A549 treated with CpdA at 1 μM for 4 hours (cell line): ENCODE data around the gene FAM221A. TPM values are rescaled to one million over a fixed set of nuclear protein-coding genes. Genes with fewer than 3 reads are reported as not detected.

Source experiments
- total RNA-seq: library from RNA; stranded (reverse); fragments of 200-300 nt; extraction: Qiagen RNA extraction; gene quantifications from 5 replicates; pipeline ENCODE4 v1.2.3, GENCODE V29; 2022; ENCODE audit warnings: low read depth

Gene FAM221A
- total RNA-seq = 0.27 to 0.72 TPM (median 0.46 TPM) in 5 replicates

DNA sequence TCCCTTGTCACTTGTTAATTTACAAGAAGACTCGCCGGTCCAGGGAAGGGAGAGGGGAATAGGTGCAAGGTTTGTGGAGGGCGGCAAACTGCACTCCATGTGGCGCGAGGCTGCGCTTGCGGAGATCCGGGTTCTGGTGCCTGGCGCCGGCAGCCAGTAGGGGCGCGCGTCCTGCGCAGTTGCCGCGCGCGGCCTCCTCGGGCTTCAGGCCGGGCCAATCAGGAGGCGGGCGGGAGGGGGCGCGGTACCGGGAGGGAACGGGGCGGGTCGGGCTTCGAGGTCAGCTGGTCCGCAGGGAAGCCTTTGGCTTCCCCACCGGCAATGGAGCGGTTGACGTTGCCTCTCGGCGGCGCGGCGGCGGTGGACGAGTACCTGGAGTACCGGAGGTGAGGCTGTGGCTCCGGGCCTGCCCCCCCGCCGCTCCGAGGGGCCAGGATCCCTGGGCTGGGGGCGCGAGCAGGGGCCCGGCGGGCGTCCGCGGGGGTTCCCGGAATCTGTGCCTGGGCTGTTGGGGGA lies at the start of gene FAM221A:
Gene FAM221A (plus strand): TSS at position 302 of the 516 bp plus-strand sequence. CDS start 20 bp downstream, at position 322.

DNA sequence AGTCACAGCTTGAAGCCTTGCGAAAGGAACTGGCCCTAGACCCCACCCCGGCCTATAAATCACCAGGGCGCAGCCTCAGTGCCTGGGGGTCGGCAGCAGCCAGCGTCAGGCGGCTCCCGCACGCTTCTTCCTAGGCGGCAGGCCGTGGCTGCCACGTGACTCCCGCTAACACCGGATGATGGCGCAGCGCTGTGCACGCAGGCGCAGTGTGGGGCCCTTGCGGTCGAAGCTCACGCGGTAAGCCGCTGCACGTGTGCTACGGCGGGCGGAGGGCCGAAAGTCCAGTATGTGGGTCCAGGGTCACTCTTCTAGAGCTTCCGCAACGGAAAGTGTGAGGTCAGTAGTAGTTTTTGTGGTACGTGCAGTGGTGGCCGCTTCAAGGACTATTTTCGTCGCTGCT lies 30.0 kb downstream of the FAM221A start, which contains the start of gene STK31:
Gene STK31 (plus strand): TSS at position 220 of the 400 bp plus-strand sequence. CDS start 67 bp downstream, at position 287.

Other genes with a start within 250 kb of the FAM221A start
- gene IGF2BP3, start 209.7 kb upstream of the FAM221A start, total RNA-seq = 17.7 to 29.1 TPM (median 21.1 TPM) in 5 replicates
- gene TRA2A, start 148.2 kb upstream of the FAM221A start, total RNA-seq = 69.6 to 82.8 TPM (median 74.1 TPM) in 5 replicates
- gene CCDC126, start 82.8 kb upstream of the FAM221A start, total RNA-seq = 3.0 to 3.7 TPM (median 3.2 TPM) in 5 replicates
- gene STK31, start 30.0 kb downstream of the FAM221A start, total RNA-seq = 0.27 to 0.81 TPM (median 0.62 TPM) in 5 replicates